Measurements from ENCODE around the gene MAPK8IP1.
"Not testable (repeated sequence)": the region's sequence is repeated elsewhere in the genome, so short reads cannot be mapped to it uniquely, and the experiment has no call there.

Gene MAPK8IP1

GRCh38 chr11:45900175-45900800 is 14.8 kb downstream of the MAPK8IP1 start:
- Mint-ChIP-seq H3K36me3 (ENCODE audit: insufficient read depth) (peaks cover 20% of the 10 kb centered on the region), H3K27me3 (peaks cover 29% of the 10 kb centered on the region)

GRCh38 chr11:45900916-45901617 is 15.6 kb downstream of the MAPK8IP1 start:
- Mint-ChIP-seq H3K36me3 (ENCODE audit: insufficient read depth) (peaks cover 20% of the 10 kb centered on the region), H3K27me3 (peaks cover 26% of the 10 kb centered on the region), H3K27ac (ENCODE audit: low read depth) (no peak overlapping the region), H3K4me1 (peaks cover 11% of the 10 kb centered on the region), H3K4me3 (peak overlapping the region; percentile 47), H3K9me3 (no peaks in the 10 kb centered on the region)
- DNase-seq (ENCODE audit: low spot score in 2 of 2) (no peak), ATAC-seq (replicated peaks; ENCODE audit: extremely low read depth, poor library complexity, severe bottlenecking) (no peak)

More at GRCh38 chr11:45900175-45900800, 14.8 kb downstream of the MAPK8IP1 start:
- Mint-ChIP-seq H3K4me1 (peaks cover 11% of the 10 kb centered on the region), H3K4me3 (peak overlapping the region; percentile 68)
- DNase-seq (ENCODE audit: low spot score in 2 of 2); H3K27ac Mint-ChIP-seq (ENCODE audit: low read depth); H3K9me3 Mint-ChIP-seq; ATAC-seq (replicated peaks; ENCODE audit: extremely low read depth, poor library complexity, severe bottlenecking): not testable (repeated sequence)

GRCh38 chr11:45901626-45902025 is 16.2 kb downstream of the MAPK8IP1 start:
- peaks cover 17% of the 10 kb centered on the region for H3K4me1 Mint-ChIP-seq
- H3K9me3 Mint-ChIP-seq: no peaks in the 10 kb centered on the region
- H3K36me3 Mint-ChIP-seq (ENCODE audit: insufficient read depth): peaks cover 22% of the 10 kb centered on the region
- H3K4me3 Mint-ChIP-seq: peak overlapping the region; percentile 47
- ATAC-seq (replicated peaks; ENCODE audit: extremely low read depth, poor library complexity, severe bottlenecking) (no peak), DNase-seq (ENCODE audit: low spot score in 2 of 2) (no peak)
- H3K27ac Mint-ChIP-seq (ENCODE audit: low read depth): no peak overlapping the region
- H3K27me3 Mint-ChIP-seq: peaks cover 26% of the 10 kb centered on the region

GRCh38 chr11:45902452-45903380 is 17.3 kb downstream of the MAPK8IP1 start:
- Mint-ChIP-seq H3K4me1 (peaks cover 18% of the 10 kb centered on the region), H3K27ac (ENCODE audit: low read depth) (no peak overlapping the region), H3K9me3 (no peaks in the 10 kb centered on the region), H3K36me3 (ENCODE audit: insufficient read depth) (peaks cover 22% of the 10 kb centered on the region), H3K27me3 (peaks cover 23% of the 10 kb centered on the region), H3K4me3 (no peak overlapping the region)
- no peak for DNase-seq (ENCODE audit: low spot score in 2 of 2)
- no peak for ATAC-seq (replicated peaks; ENCODE audit: extremely low read depth, poor library complexity, severe bottlenecking)

GRCh38 chr11:45904309-45904915 is 19.0 kb downstream of the MAPK8IP1 start:
- no peak for ATAC-seq (replicated peaks; ENCODE audit: extremely low read depth, poor library complexity, severe bottlenecking)
- Mint-ChIP-seq H3K4me3 (no peak overlapping the region), H3K27ac (ENCODE audit: low read depth) (no peak overlapping the region), H3K4me1 (peaks cover 24% of the 10 kb centered on the region), H3K36me3 (ENCODE audit: insufficient read depth) (peaks cover 28% of the 10 kb centered on the region), H3K9me3 (no peaks in the 10 kb centered on the region), H3K27me3 (peaks cover 9% of the 10 kb centered on the region)
- no peak for DNase-seq (ENCODE audit: low spot score in 2 of 2)

GRCh38 chr11:45905095-45905494 is 19.6 kb downstream of the MAPK8IP1 start:
- H3K36me3 Mint-ChIP-seq (ENCODE audit: insufficient read depth): peaks cover 28% of the 10 kb centered on the region
- no peaks in the 10 kb centered on the region for H3K9me3 Mint-ChIP-seq
- no peak overlapping the region for H3K27ac Mint-ChIP-seq (ENCODE audit: low read depth)
- peaks cover 9% of the 10 kb centered on the region for H3K27me3 Mint-ChIP-seq
- no peak overlapping the region for H3K4me3 Mint-ChIP-seq
- peaks cover 24% of the 10 kb centered on the region for H3K4me1 Mint-ChIP-seq
- DNase-seq (ENCODE audit: low spot score in 2 of 2) (no peak), ATAC-seq (replicated peaks; ENCODE audit: extremely low read depth, poor library complexity, severe bottlenecking) (no peak)

- peak; percentile 29 for ATAC-seq (replicated peaks; ENCODE audit: extremely low read depth, poor library complexity, severe bottlenecking)
- H3K9me3 Mint-ChIP-seq; H3K27me3 Mint-ChIP-seq; H3K4me3 Mint-ChIP-seq; H3K27ac Mint-ChIP-seq (ENCODE audit: low read depth); DNase-seq (ENCODE audit: low spot score in 2 of 2): not testable (repeated sequence)
- Mint-ChIP-seq H3K36me3 (ENCODE audit: insufficient read depth) (peaks cover 27% of the 10 kb centered on the region), H3K4me1 (peaks cover 22% of the 10 kb centered on the region)
Measured at GRCh38 chr11:45905576-45905975, 20.1 kb downstream of the MAPK8IP1 start.

GRCh38 chr11:45906096-45906682 is 20.7 kb downstream of the MAPK8IP1 start:
- Mint-ChIP-seq H3K36me3 (ENCODE audit: insufficient read depth) (peaks cover 23% of the 10 kb centered on the region), H3K4me1 (peaks cover 18% of the 10 kb centered on the region), H3K4me3 (no peak overlapping the region), H3K9me3 (no peaks in the 10 kb centered on the region), H3K27ac (ENCODE audit: low read depth) (no peak overlapping the region), H3K27me3 (no peaks in the 10 kb centered on the region)
- ATAC-seq (replicated peaks; ENCODE audit: extremely low read depth, poor library complexity, severe bottlenecking) (no peak), DNase-seq (ENCODE audit: low spot score in 2 of 2) (no peak)

GRCh38 chr11:45906965-45907611 is 21.6 kb downstream of the MAPK8IP1 start, which contains the start of gene FREY1:
FREY1 (minus strand) TSS chr11:45907271; CDS start chr11:45907245, 26 bp downstream.
- no peak for DNase-seq (ENCODE audit: low spot score in 2 of 2)
- H3K27ac Mint-ChIP-seq (ENCODE audit: low read depth): peak within 1 kb of the TSS; percentile 14
- H3K27me3 Mint-ChIP-seq: no peaks in the 10 kb centered on the region
- peaks cover 27% of the 10 kb centered on the region for H3K36me3 Mint-ChIP-seq (ENCODE audit: insufficient read depth)
- peaks cover 18% of the 10 kb centered on the region for H3K4me1 Mint-ChIP-seq
- no peak within 1 kb of the TSS for H3K4me3 Mint-ChIP-seq
- no peak for ATAC-seq (replicated peaks; ENCODE audit: extremely low read depth, poor library complexity, severe bottlenecking)
- H3K9me3 Mint-ChIP-seq: no peaks in the 10 kb centered on the region

- no peak overlapping the region for H3K4me3 Mint-ChIP-seq
- no peaks in the 10 kb centered on the region for H3K9me3 Mint-ChIP-seq
- H3K36me3 Mint-ChIP-seq (ENCODE audit: insufficient read depth): peaks cover 26% of the 10 kb centered on the region
- H3K4me1 Mint-ChIP-seq: peaks cover 18% of the 10 kb centered on the region
- DNase-seq (ENCODE audit: low spot score in 2 of 2): no peak
- peak overlapping the region; percentile 14 for H3K27ac Mint-ChIP-seq (ENCODE audit: low read depth)
- no peak for ATAC-seq (replicated peaks; ENCODE audit: extremely low read depth, poor library complexity, severe bottlenecking)
- no peaks in the 10 kb centered on the region for H3K27me3 Mint-ChIP-seq
Measured at GRCh38 chr11:45907911-45908370, 22.5 kb downstream of the MAPK8IP1 start.

GRCh38 chr11:45909594-45910475 is 24.4 kb downstream of the MAPK8IP1 start:
- Mint-ChIP-seq H3K36me3 (ENCODE audit: insufficient read depth) (peaks cover 26% of the 10 kb centered on the region), H3K4me1 (peaks cover 18% of the 10 kb centered on the region), H3K4me3 (no peak overlapping the region), H3K27ac (ENCODE audit: low read depth) (no peak overlapping the region), H3K27me3 (no peaks in the 10 kb centered on the region), H3K9me3 (no peaks in the 10 kb centered on the region)
- ATAC-seq (replicated peaks; ENCODE audit: extremely low read depth, poor library complexity, severe bottlenecking) (no peak), DNase-seq (ENCODE audit: low spot score in 2 of 2) (no peak)

Data from central memory CD8-positive, alpha-beta T cell (primary cell).